Activated B cell treated with CpG ODN at 0.5 μM for 24 hours (primary cell): ENCODE data around the gene HAX1. TPM values are rescaled to one million over a fixed set of nuclear protein-coding genes. Genes with fewer than 3 reads are reported as not detected.

ENCODE experiments used
- ATAC-seq: fragments of 200-7000 bp; cut with Tn5 transposase; one replicate; pipeline ENCODE4 v1.10.0; 2021; ENCODE audit warnings: low read depth, mild to moderate bottlenecking, moderate library complexity
- CTCF ChIA-PET: fragments of 350-600 bp; sonication (Branson Sonifier 250); formaldehyde crosslinking; loops from one replicate; lab custom pipeline; 2021; ENCODE audit warnings: antibody characterized with exemption; lab: Charles Lee
- POLR2A ChIA-PET: fragments of 350-600 bp; sonication (Branson Sonifier 250); formaldehyde crosslinking; loops from one replicate; lab custom pipeline; 2021; ENCODE audit warnings: antibody characterized with exemption; lab: Charles Lee
- DNase-seq: peaks from one replicate; pipeline ENCODE4 v3.0.0; 2022
- H3K27ac Mint-ChIP-seq: one replicate; pipeline ENCODE4 v1.8.0; 2020; ENCODE audit warnings: mixed read lengths
- H3K27me3 Mint-ChIP-seq: one replicate; pipeline ENCODE4 v1.8.0; 2021; ENCODE audit warnings: mixed read lengths
- H3K36me3 Mint-ChIP-seq: one replicate; pipeline ENCODE4 v1.8.0; 2021; ENCODE audit warnings: low read depth, mixed read lengths
- H3K4me1 Mint-ChIP-seq: one replicate; pipeline ENCODE4 v1.8.0; 2021; ENCODE audit warnings: mixed read lengths
- H3K4me3 Mint-ChIP-seq: one replicate; pipeline ENCODE4 v1.8.0; 2020; ENCODE audit warnings: mild to moderate bottlenecking, mixed read lengths
- H3K9me3 Mint-ChIP-seq: one replicate; pipeline ENCODE4 v1.8.0; 2020; ENCODE audit warnings: mixed read lengths
- CTCF ChIP-seq: fragments of 200-600 bp; IDR thresholded peaks from one replicate; pipeline ENCODE4 v1.8.0; 2022; ENCODE audit warnings: antibody characterized with exemption, mild to moderate bottlenecking
- intact Hi-C: fragments of 100-400 bp; cut with micrococcal nuclease; formaldehyde crosslinking; loops from one replicate; pipeline ENCODE4 v1.15.1; 2024
- total RNA-seq: library from RNA; stranded (reverse); gene quantifications from 2 replicates; pipeline ENCODE4 v1.2.3, GENCODE V29; 2022

HAX1 gene
- total RNA-seq, 1 donor from 2014 or later: 89.4 TPM

- Mint-ChIP-seq H3K9me3 (no peaks in the 10 kb centered on the region), H3K27me3 (no peaks in the 10 kb centered on the region), H3K36me3 (peaks cover 92% of the 10 kb centered on the region), H3K27ac (no peak overlapping the region), H3K4me3 (no peak overlapping the region), H3K4me1 (peaks cover 3% of the 10 kb centered on the region)
- TF ChIP-seq CTCF: no peak
- POLR2A ChIA-PET: no interaction called here
- DNase-seq (no peak), ATAC-seq (no peak)
- intact Hi-C loops: no loop called here
- CTCF ChIA-PET: no interaction called here
Observed at GRCh38 chr1:154241703-154242351, 30.6 kb upstream of the HAX1 start.

GRCh38 chr1:154253671-154254070 is 18.8 kb upstream of the HAX1 start:
- no peaks in the 10 kb centered on the region for H3K9me3 Mint-ChIP-seq
- no peaks in the 10 kb centered on the region for H3K4me1 Mint-ChIP-seq
- DNase-seq (no peak), ATAC-seq (no peak)
- no peak for TF ChIP-seq CTCF
- CTCF ChIA-PET: no interaction called here
- intact Hi-C loops: no loop called here
- no peak overlapping the region for H3K27ac Mint-ChIP-seq
- no peaks in the 10 kb centered on the region for H3K27me3 Mint-ChIP-seq
- POLR2A ChIA-PET: no interaction called here
- no peak overlapping the region for H3K4me3 Mint-ChIP-seq
- peaks cover 93% of the 10 kb centered on the region for H3K36me3 Mint-ChIP-seq

GRCh38 chr1:154256686-154257085 is 15.7 kb upstream of the HAX1 start:
- ATAC-seq (no peak), DNase-seq (no peak)
- ChIA-PET POLR2A (interaction anchor here (0.6 kb wide), 1 partner anchor 523 kb away, joined by 5 read pairs; no protein-coding TSS in a partner anchor), CTCF (interaction anchor here (0.7 kb wide), 1 partner anchor 71 kb away, joined by 3 read pairs; no protein-coding TSS in a partner anchor)
- no peak overlapping the region for H3K4me3 Mint-ChIP-seq
- H3K27ac Mint-ChIP-seq: no peak overlapping the region
- no peaks in the 10 kb centered on the region for H3K27me3 Mint-ChIP-seq
- H3K9me3 Mint-ChIP-seq: no peaks in the 10 kb centered on the region
- intact Hi-C loops: no loop called here
- H3K4me1 Mint-ChIP-seq: no peaks in the 10 kb centered on the region
- TF ChIP-seq CTCF: no peak
- peaks cover 95% of the 10 kb centered on the region for H3K36me3 Mint-ChIP-seq

- peaks cover 100% of the 10 kb centered on the region for H3K36me3 Mint-ChIP-seq
- no peaks in the 10 kb centered on the region for H3K4me1 Mint-ChIP-seq
- no peaks in the 10 kb centered on the region for H3K27me3 Mint-ChIP-seq
- no peak overlapping the region for H3K27ac Mint-ChIP-seq
- no peak for TF ChIP-seq CTCF
- no peak overlapping the region for H3K4me3 Mint-ChIP-seq
- ChIA-PET CTCF (interaction anchor here (1.2 kb wide), 1 partner anchor 77 kb away, joined by 3 read pairs; no protein-coding TSS in a partner anchor), POLR2A (no interaction called here)
- intact Hi-C loops: no loop called here
- ATAC-seq: no peak
- H3K9me3 Mint-ChIP-seq: no peaks in the 10 kb centered on the region
- no peak for DNase-seq
Observed at GRCh38 chr1:154258784-154259183, 13.6 kb upstream of the HAX1 start.

GRCh38 chr1:154260127-154260526 is 12.3 kb upstream of the HAX1 start:
- ATAC-seq: no peak
- Mint-ChIP-seq H3K9me3 (no peaks in the 10 kb centered on the region), H3K27me3 (no peaks in the 10 kb centered on the region), H3K36me3 (peaks cover 98% of the 10 kb centered on the region), H3K27ac (no peak overlapping the region), H3K4me3 (no peak overlapping the region), H3K4me1 (no peaks in the 10 kb centered on the region)
- POLR2A ChIA-PET: no interaction called here
- CTCF ChIA-PET: no interaction called here
- DNase-seq: no peak
- intact Hi-C loops: no loop called here
- no peak for TF ChIP-seq CTCF
